ENCODE results near the gene CEP89. TPM values are rescaled to one million over a fixed set of nuclear protein-coding genes. Genes with fewer than 3 reads are reported as not detected.

The CEP89 gene
- polyA plus RNA-seq, 1 experiment, result 18.3 TPM

GRCh38 chr19:32921624-32922023 lies 50.1 kb downstream of the CEP89 start:
- no peak overlapping the region for H3K4me3 ChIP-seq (ENCODE audit: low read depth, low read length)
- CTCF ChIA-PET, result no interaction called here
- H3K36me3 ChIP-seq (ENCODE audit: control insufficient read depth, insufficient read depth, low read length), result peaks cover 20% of the 10 kb centered on the region
- H3K27me3 ChIP-seq (ENCODE audit: control insufficient read depth, insufficient read depth, low read length), result no peaks in the 10 kb centered on the region
- POLR2A ChIA-PET, result no interaction called here
- no peak for DNase-seq (ENCODE audit: low read depth)
- TF ChIP-seq CTCF (IDR thresholded peaks at IDR 0.05; ENCODE audit: insufficient read depth, low read depth, low read length), result no peak

GRCh38 chr19:32919365-32919764 lies 52.4 kb downstream of the CEP89 start:
- no peak for DNase-seq (ENCODE audit: low read depth)
- ChIA-PET POLR2A (no interaction called here), CTCF (no interaction called here)
- Histone ChIP-seq H3K36me3 (ENCODE audit: control insufficient read depth, insufficient read depth, low read length) (peaks cover 13% of the 10 kb centered on the region), H3K4me3 (ENCODE audit: low read depth, low read length) (no peak overlapping the region), H3K27me3 (ENCODE audit: control insufficient read depth, insufficient read depth, low read length) (no peaks in the 10 kb centered on the region)
- no peak for TF ChIP-seq CTCF (IDR thresholded peaks at IDR 0.05; ENCODE audit: insufficient read depth, low read depth, low read length)

- no peak overlapping the region for H3K4me3 ChIP-seq (ENCODE audit: low read depth, low read length)
- no peak for DNase-seq (ENCODE audit: low read depth)
- peaks cover 6% of the 10 kb centered on the region for H3K36me3 ChIP-seq (ENCODE audit: control insufficient read depth, insufficient read depth, low read length)
- no peaks in the 10 kb centered on the region for H3K27me3 ChIP-seq (ENCODE audit: control insufficient read depth, insufficient read depth, low read length)
- no peak for TF ChIP-seq CTCF (IDR thresholded peaks at IDR 0.05; ENCODE audit: insufficient read depth, low read depth, low read length)
- POLR2A ChIA-PET, result no interaction called here
- CTCF ChIA-PET, result no interaction called here
These were observed 54.2 kb downstream of the CEP89 start for GRCh38 chr19:32917616-32917996.

GRCh38 chr19:32916969-32917615 lies 54.7 kb downstream of the CEP89 start:
- Histone ChIP-seq H3K27me3 (ENCODE audit: control insufficient read depth, insufficient read depth, low read length) (no peaks in the 10 kb centered on the region), H3K36me3 (ENCODE audit: control insufficient read depth, insufficient read depth, low read length) (peaks cover 5% of the 10 kb centered on the region), H3K4me3 (ENCODE audit: low read depth, low read length) (no peak overlapping the region)
- POLR2A ChIA-PET, result no interaction called here
- DNase-seq (ENCODE audit: low read depth), result no peak
- TF ChIP-seq CTCF (IDR thresholded peaks at IDR 0.05; ENCODE audit: insufficient read depth, low read depth, low read length), result no peak
- CTCF ChIA-PET, result no interaction called here

GRCh38 chr19:32914879-32915660 lies 56.7 kb downstream of the CEP89 start:
- no peaks in the 10 kb centered on the region; the same call in none of the 2 replicates for H3K36me3 ChIP-seq (ENCODE audit: control insufficient read depth, insufficient read depth, low read length)
- CTCF ChIA-PET, result no interaction called here
- DNase-seq (ENCODE audit: low read depth), result no peak
- H3K27me3 ChIP-seq (ENCODE audit: control insufficient read depth, insufficient read depth, low read length), result no peaks in the 10 kb centered on the region
- POLR2A ChIA-PET, result no interaction called here
- no peak for TF ChIP-seq CTCF (IDR thresholded peaks at IDR 0.05; ENCODE audit: insufficient read depth, low read depth, low read length)
- no peak overlapping the region for H3K4me3 ChIP-seq (ENCODE audit: low read depth, low read length)

Data from BJ (cell line).